ENCODE data around the gene SIRT5.

Gene SIRT5

GRCh38 chr6:13554929-13555333 lies 19.5 kb upstream of the SIRT5 start:
- DNase-seq = no peak

GRCh38 chr6:13557841-13558240 lies 16.6 kb upstream of the SIRT5 start:
- no peak for DNase-seq

- DNase-seq = no peak
Measured at GRCh38 chr6:13558718-13559117, 15.7 kb upstream of the SIRT5 start.

GRCh38 chr6:13559251-13559650 lies 15.2 kb upstream of the SIRT5 start:
- no peak for DNase-seq

- DNase-seq = no peak
Measured at GRCh38 chr6:13559968-13560650, 14.3 kb upstream of the SIRT5 start.

GRCh38 chr6:13560651-13561044 lies 13.8 kb upstream of the SIRT5 start:
- DNase-seq = no peak

GRCh38 chr6:13561624-13562267 lies 12.7 kb upstream of the SIRT5 start:
- no peak for DNase-seq

- no peak for DNase-seq
Measured at GRCh38 chr6:13563009-13563408, 11.4 kb upstream of the SIRT5 start.

- DNase-seq = no peak
Measured at GRCh38 chr6:13565921-13566320, 8.5 kb upstream of the SIRT5 start.

- DNase-seq = no peak
Measured at GRCh38 chr6:13566500-13566899, 7.9 kb upstream of the SIRT5 start.

GRCh38 chr6:13568970-13569369 lies 5.4 kb upstream of the SIRT5 start:
- no peak for DNase-seq

GRCh38 chr6:13572240-13572639 lies 2.2 kb upstream of the SIRT5 start:
- no peak for DNase-seq

- DNase-seq = no peak
Measured at GRCh38 chr6:13572951-13573654, 1.3 kb upstream of the SIRT5 start.

- peak; percentile 40 to 63 for DNase-seq
Measured at GRCh38 chr6:13573669-13574110, 711 bp upstream of the SIRT5 start.

GRCh38 chr6:13574149-13574570 lies 241 bp upstream of the SIRT5 start:
- DNase-seq = peak; percentile 92 to 94

- DNase-seq = no peak
Measured at GRCh38 chr6:13575377-13575775, 975 bp downstream of the SIRT5 start.

GRCh38 chr6:13576017-13576416 lies 1.6 kb downstream of the SIRT5 start:
- DNase-seq = no peak

GRCh38 chr6:13577926-13578325 lies 3.5 kb downstream of the SIRT5 start:
- DNase-seq = no peak

GRCh38 chr6:13579911-13580310 lies 5.5 kb downstream of the SIRT5 start:
- DNase-seq = peak; percentile 65 to 66

GRCh38 chr6:13581700-13582229 lies 7.4 kb downstream of the SIRT5 start:
- no peak for DNase-seq

- DNase-seq = no peak
Measured at GRCh38 chr6:13586603-13587542, 12.5 kb downstream of the SIRT5 start.

- DNase-seq = no peak
Measured at GRCh38 chr6:13589801-13590200, 15.4 kb downstream of the SIRT5 start.
